ENCODE data around the gene SRSF4.
A peak's percentile ranks its signal among the peaks of the same experiment; 100 is the strongest.
"Not testable (repeated sequence)": the region's sequence is repeated elsewhere in the genome, so short reads cannot be mapped to it uniquely, and the experiment has no call there.

The SRSF4 gene

DNA sequence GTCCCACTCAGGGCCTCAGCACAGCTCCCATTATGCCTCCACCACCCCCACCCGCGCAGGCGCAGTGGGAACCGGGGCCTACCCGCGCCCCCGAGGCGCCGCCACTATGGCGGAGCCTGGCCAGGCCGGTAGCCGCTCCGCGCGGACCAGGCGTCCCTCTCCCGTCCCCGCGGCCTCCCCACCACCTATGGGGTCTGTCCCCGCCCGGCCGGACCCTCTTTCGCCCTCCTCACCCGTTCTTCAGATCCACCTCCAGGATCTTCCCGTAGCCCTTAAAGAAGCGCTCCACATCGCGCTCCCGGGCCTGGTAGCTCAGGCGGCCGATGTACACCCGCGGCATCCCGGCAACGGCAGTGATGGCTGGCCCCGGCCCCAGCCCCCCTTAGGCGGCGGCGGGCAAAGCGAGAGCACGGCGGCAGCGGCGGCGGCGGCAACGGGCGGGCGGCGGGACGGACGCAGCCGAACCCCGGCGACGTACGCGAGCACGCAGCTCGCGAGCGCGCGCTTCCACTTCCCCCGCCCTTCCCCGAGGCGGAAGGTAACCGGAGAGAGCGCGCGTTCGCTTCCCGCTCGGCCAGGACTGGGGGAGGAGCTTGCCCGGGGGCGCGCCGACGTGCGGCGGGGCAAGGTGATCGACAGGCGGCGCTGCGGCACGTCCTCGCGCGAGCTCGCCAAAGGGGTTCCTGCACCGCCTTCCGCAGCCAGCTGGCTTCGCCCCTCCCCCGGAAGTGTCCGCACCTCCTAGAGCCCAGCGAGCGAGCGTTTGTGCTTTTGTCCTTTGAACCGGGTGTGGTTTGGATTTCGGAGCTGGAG is at the start of gene SRSF4:
Gene SRSF4, minus strand, starts transcription at position 488 of the 813 bp plus-strand sequence. Its CDS starts 148 bp downstream, at position 340.
- peak; percentile 95 to 97 for DNase-seq (ENCODE audit: low read depth in 2 of 2)

DNA sequence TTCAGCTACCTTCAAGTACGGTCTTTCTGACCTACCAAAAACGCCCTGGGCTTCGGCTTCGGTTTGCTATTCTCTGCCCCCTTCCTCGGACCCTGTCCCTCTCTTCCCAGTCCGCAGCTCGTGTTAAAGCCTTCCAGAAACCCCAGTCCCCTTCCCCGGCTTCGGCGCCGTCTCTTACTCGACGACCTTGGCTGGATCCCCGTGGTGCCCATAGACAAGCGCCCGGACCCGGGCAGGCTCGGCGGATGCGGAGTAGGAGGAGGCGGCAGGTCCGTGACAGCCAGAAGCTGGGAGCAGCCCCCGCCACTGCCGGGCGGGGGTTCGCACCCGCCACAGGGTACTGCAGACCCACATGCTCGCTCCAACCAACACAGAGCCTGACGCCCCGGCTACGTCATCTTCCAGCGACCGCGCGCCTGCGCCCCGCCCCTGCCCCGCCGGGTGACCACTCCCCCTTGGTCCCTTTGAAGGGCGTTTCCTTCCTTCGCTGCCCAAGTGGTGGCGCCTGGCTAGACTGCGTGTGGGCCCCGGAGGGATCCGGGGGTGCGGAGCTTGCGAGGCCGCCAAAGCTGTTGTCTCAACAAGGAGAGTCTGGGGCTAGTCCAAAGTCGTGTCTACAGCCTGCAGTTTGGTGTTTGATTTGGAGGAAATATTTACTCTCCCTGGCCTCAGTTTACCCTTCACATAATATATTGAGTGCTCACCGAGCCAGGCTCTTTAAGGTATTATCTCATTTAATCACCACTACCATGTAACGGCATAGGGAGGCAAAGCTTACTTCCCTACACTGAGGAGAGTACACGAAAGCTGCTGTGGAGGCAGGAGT is 49.1 kb upstream of the SRSF4 start, which contains the start of gene MECR:
Gene MECR, minus strand, starts transcription at position 382 of the 826 bp plus-strand sequence. Its CDS starts 28 bp downstream, at position 354.
- DNase-seq (ENCODE audit: low read depth in 2 of 2), result peak; percentile 90 to 94

GRCh38 chr1:29230204-29230552 is 48.5 kb upstream of the SRSF4 start:
- DNase-seq (ENCODE audit: low read depth in 2 of 2), result no peak

DNA sequence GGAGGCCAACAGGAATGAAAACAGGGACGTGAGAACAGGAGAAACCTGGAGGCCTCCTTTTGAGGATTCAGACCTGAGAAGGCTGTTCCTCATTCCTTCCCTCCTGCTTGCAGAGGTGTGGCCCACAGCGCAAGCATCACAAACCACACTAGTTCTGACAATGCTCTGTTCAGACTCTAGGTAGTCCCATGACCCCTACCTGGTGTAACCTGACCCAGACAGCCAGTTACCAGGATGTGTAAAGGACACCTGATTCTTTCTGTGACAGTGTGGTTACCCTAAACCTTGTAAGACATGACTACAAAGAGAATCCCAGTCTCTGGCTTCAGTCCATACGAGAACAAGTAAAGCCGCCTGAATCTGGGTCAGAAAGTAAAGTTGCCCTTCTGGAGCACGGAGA is 45.8 kb upstream of the SRSF4 start:
- no peak for DNase-seq (ENCODE audit: low read depth in 2 of 2)

GRCh38 chr1:29225361-29225760 is 43.7 kb upstream of the SRSF4 start:
- DNase-seq (ENCODE audit: low read depth in 2 of 2), result no peak

GRCh38 chr1:29224356-29224837 is 42.7 kb upstream of the SRSF4 start:
- no peak for DNase-seq (ENCODE audit: low read depth in 2 of 2)

- no peak for DNase-seq (ENCODE audit: low read depth in 2 of 2)
These were observed 41.8 kb upstream of the SRSF4 start for GRCh38 chr1:29223521-29223920.

DNA sequence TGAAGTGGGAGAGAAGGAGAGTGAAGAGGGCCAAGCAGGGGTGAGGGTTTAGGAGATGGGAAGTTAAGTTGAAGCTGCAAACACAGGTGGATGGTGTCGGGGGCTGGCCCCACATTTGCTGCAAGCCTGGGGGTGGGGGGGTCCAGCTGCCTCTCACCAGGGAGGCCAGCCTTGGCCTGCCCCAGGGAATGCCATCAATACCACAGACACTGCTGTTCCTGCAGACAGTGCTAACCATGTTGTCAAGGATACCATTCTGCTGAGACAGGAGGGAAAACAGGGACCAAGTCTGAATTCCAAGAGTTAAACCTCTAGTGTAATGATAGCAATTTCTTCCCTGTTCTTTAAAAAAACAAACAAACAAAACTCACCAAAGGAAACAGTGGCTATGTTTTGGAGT is 41.0 kb upstream of the SRSF4 start:
- DNase-seq (ENCODE audit: low read depth in 2 of 2), result no peak

DNA sequence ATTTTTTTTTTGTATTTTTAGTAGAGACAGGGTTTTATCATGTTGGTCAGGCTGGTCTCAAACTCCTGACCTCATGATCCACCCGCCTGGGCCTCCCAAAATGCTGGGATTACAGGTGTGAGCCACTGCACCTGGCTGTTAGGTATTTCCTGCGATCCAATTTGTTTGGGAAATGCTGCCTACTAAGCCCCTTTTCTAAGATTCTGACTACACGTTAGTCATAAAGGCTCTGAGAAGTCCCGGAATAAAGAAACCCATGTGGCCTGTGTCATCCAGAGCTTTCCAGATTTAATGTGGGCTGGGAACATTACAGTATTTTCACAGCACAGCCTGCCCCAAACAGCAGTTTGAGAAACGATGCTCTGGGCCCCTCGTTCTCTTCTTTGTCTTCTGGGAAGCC is 40.6 kb upstream of the SRSF4 start:
- not testable (repeated sequence) for DNase-seq (ENCODE audit: low read depth in 2 of 2)

DNA sequence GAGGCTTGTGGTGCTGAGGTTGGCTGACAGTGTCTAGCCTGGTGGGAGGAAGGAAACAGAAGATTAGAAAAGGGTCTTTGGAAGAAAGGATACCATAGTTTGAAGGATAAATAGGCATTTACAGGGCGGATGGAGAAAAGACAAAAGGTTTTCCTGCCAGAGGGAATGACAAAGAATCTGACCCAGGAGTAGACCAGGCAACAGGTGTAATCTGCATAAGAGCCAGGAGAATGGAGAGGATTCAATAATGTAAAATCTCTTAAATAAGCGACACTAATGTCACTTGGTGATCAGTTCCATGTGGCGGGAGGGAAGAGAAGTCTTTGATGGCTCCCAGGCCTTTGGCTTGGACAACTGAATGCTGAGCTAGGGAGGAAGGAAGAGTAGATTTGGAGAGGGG is 39.6 kb upstream of the SRSF4 start:
- DNase-seq (ENCODE audit: low read depth in 2 of 2), result no peak

DNA sequence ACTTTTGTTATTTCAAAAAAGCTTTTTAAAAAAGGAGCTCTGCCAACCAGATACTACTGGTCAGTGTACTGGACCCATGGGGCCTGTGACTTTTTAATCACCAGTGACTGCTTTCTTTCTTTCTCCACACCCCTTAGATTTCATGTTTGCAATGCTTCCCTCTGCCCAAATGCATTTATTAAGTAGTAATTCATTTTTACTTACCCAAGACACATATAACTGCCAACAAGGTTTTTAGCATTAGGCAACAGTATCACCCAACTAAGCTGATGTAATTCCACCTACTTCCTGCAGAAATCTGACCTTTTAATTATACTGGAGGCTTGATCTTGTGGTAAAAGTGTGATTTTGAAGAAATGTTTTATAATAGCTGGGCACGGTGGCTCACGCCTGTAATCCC is 36.5 kb upstream of the SRSF4 start:
- no peak for DNase-seq (ENCODE audit: low read depth in 2 of 2)

- no peak for DNase-seq (ENCODE audit: low read depth in 2 of 2)
These were observed 35.9 kb upstream of the SRSF4 start for GRCh38 chr1:29217633-29218032.

- no peak for DNase-seq (ENCODE audit: low read depth in 2 of 2)
These were observed 31.4 kb upstream of the SRSF4 start for GRCh38 chr1:29213055-29213454.

DNA sequence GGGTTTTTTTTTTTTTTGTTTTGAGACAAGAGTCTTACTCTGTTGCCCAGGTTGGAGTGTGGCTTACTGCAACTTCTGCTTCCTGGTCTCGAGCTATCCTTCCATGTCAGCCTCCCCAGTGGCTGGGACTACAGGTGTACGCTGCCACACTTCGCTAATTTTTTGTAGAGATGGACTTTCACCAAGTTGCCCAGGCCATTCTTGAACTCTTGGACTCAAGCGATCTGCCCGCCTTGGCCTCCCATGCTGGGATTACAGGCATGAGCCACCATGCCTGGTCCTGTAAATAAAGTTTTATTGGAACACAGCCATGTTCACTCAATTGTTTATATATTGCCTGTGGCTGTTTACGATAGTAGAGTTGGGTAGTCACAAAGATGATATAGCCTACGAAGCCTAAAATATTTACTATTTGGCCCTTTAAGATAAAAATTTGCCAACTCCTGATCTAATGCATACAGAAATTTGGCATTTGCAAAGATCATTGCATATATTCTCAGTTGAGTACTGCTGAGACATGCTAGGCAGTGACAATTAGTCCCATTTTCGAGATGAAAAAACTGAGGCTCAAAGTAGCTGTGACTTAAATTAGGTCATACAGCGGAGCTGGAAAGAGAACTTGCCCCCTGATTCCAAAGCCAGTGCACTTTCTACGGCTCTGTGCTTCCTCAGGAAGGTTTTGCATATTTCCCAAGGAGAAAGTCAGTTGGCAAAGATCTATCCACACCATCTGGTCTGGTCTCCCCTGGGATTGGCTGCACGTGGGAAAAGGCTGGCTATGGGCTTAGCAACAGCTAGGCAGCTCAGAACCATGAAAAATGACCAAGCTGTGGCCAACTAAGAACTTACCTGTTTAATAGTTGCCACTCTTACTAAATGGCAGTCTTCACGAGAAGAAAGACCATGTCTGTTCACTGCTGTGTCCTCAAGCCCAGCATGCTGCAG is 29.7 kb upstream of the SRSF4 start:
- DNase-seq (ENCODE audit: low read depth in 2 of 2), result no peak

DNA sequence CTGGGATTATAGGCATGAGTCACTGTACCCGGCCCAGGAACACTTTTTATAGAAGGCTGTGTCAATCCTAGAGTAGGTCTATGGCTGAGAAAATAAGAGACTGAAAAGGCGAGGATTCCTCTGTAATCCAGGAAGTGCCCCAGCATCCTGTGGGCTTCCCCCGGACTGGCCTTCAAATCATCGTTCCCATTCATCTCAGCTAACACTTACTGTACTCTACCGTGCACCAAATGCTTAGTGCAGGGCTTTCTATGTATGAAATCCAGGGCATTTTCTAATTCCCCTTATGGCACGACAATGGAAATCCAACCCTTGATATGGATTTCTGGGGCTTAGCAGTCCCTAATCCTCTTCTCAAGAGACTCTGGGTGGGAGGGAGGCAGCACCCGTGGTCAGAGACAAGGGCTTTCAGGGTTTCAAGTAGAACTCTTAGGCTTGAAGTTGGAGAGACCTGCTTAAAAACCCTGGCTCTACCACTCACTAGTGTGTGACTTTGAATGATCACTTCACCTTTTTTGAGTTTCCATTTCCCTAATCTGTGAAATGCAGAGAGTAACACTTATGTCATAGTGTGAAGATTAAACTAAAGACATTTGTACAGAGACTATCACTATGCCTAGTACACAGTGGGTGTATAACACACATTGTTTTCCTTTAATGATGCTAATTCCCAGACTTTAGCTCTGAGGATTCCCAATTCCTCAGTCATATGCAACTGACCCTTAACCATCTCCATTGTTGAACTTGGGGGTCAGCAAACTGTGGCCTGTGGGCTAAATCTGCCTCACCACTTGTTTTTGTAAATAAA is 28.8 kb upstream of the SRSF4 start:
- no peak for DNase-seq (ENCODE audit: low read depth in 2 of 2)

- DNase-seq (ENCODE audit: low read depth in 2 of 2), result no peak
These were observed 27.5 kb upstream of the SRSF4 start for GRCh38 chr1:29209173-29209572.

- no peak for DNase-seq (ENCODE audit: low read depth in 2 of 2)
These were observed 26.7 kb upstream of the SRSF4 start for GRCh38 chr1:29208442-29208841.

GRCh38 chr1:29202584-29203340 is 21.1 kb upstream of the SRSF4 start:
- DNase-seq (ENCODE audit: low read depth in 2 of 2), result peak; percentile 78 to 81

DNA sequence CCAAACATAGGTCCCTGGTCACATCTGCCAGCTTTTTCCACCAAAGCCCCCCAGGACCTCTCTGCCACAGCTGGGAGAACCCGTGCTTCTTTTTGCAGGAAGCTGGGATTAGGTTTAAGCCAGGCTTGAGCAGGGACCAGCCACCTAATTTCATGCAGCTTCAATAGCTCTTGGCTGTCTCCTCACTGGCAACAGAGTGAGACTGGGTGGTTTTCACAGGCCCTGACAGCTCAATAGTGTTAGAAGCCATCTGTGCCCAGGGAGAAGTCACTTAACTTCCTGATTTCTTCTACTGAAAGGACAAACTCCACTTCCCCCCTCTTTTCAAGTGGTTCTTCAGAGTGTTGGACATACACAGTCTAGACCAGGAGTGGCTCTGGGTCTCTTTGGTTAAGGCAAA is 20.4 kb upstream of the SRSF4 start:
- DNase-seq (ENCODE audit: low read depth in 2 of 2), result no peak

GRCh38 chr1:29201595-29202051 is 19.9 kb upstream of the SRSF4 start:
- no peak for DNase-seq (ENCODE audit: low read depth in 2 of 2)
